Heart right ventricle (tissue), 16 donors: ENCODE data around the gene B3GALT5. TPM values are rescaled to one million over a fixed set of nuclear protein-coding genes. Genes with fewer than 3 reads are reported as not detected.

Experiments
- ATAC-seq, 8 donors: fragments of 200-7000 bp; cut with Tn5 transposase; one replicate each; pipeline ENCODE4 v1.9.1; 2020; ENCODE audit warnings: mild to moderate bottlenecking in 8 of 8, moderate library complexity in 8 of 8, moderate number of reproducible peaks in 1 of 8
- DNase-seq, 2 donors: peaks; one replicate each; pipeline ENCODE4 v3.0.0-alpha.2; 2020
- H3K27ac ChIP-seq, 10 donors: fragments of 200-600 bp; sonication (generic) in 2 of 10; one replicate each; pipeline versions ENCODE4 v1.5.0 to v1.8.0; 2020 to 2022; ENCODE audit warnings: mild to moderate bottlenecking in 3 of 10
- H3K27me3 ChIP-seq, 7 donors: fragments of 200-600 bp; one replicate each; pipeline ENCODE4 v1.8.0; 2021 to 2022; ENCODE audit warnings: mild to moderate bottlenecking in 2 of 7
- H3K36me3 ChIP-seq, 9 donors: fragments of 200-600 bp; sonication (generic) in 1 of 9; one replicate each; pipeline versions ENCODE4 v1.5.0 to v1.8.0; 2020 to 2022; ENCODE audit warnings: mild to moderate bottlenecking in 2 of 9
- H3K4me1 ChIP-seq, 9 donors: fragments of 200-600 bp; sonication (generic) in 1 of 9; one replicate each; pipeline versions ENCODE4 v1.5.0 to v1.8.0; 2020 to 2022; ENCODE audit warnings: mild to moderate bottlenecking in 4 of 9
- H3K4me3 ChIP-seq, 10 donors: fragments of 200-600 bp; sonication (generic) in 2 of 10; one replicate each; pipeline versions ENCODE4 v1.5.0 to v1.8.0; 2020 to 2022; ENCODE audit warnings: mild to moderate bottlenecking in 7 of 10, moderate library complexity in 2 of 10
- H3K9me3 ChIP-seq, 11 donors: fragments of 200-600 bp in 10 of 11; sonication (generic) in 2 of 11; one replicate each; pipeline versions ENCODE4 v1.5.0 to v1.8.0; 2013 to 2022; ENCODE audit warnings: mild to moderate bottlenecking in 2 of 11, control low read depth in 1 of 11, moderate library complexity in 1 of 11
- CTCF ChIP-seq, 9 donors: fragments of 200-600 bp; sonication (generic) in 2 of 9; IDR thresholded peaks; one replicate each; pipeline versions ENCODE4 v1.5.0 to v1.8.0; 2021 to 2022; ENCODE audit warnings: antibody characterized with exemption in 9 of 9, mild to moderate bottlenecking in 5 of 9, moderate library complexity in 1 of 9
- WGBS, 2 donors: extraction: QIAGEN DNeasy Blood & Tissue Kit; methylation state at CpG; one replicate each; pipeline ENCODE4 v1.1.7; 2013; ENCODE audit warnings: inconsistent platforms in 1 of 2; 5-methylcytosine and 5-hydroxymethylcytosine counted together
- intact Hi-C, 10 donors: fragments of 100-400 bp; cut with DNase I; formaldehyde crosslinking; loops; one replicate each; pipeline versions ENCODE4 v1.11.1 to v1.14.2; 2022
- polyA plus RNA-seq, 2 donors: library from polyadenylated mRNA; stranded (reverse); fragments of 200-250 nt; gene quantifications; one replicate each; pipeline ENCODE4 v1.2.3, GENCODE V29; 2013
- total RNA-seq, 10 donors: library from RNA; stranded (reverse); fragmentation: NEBNext Ultra II Directional in 3 of 10; extraction: Animal tissue kit (Norgen Biotek cat#: 25700) in 3 of 10; gene quantifications; one replicate each; pipeline versions ENCODE4 v1.2.1 to v1.2.4, GENCODE V29; 2021 to 2023
- donor health status: Arrhythmogenic right ventricular cardiomyopathy.
- donor health status: ischemic (EF 13 %, LVEDD 7.1; RV severe dilation, severe dysfunction).
- donor health status: healthy with polysubstance abuse.
- donor health status: DM: no; HTN: yes; CAD: no.
- donor health status: DM: no; HTN: no; CAD: no.
- donor health status: ischemic (EF 25% LVEDD 6.9; RV normal size, moderate dysfunction).
- donor health status: ischemic (EF 25% LVEDD 5.7; RV mildly dilated, moderate dysfunction).
- donor health status: healthy.
- donor health status: DM: yes; HTN: yes; CAD: no.
- donor health status: Ischemic cardiomyopathy.
- donor health status: ischemic (EF 35%, LVEDD 5.7; RV mildly dilated, moderate dysfunction).
- donor health status: nonischemic (EF 11% LVEDD 7.7; RV severe dilation, severe dysfunction).
- donor health status: DM: yes; HTN: yes; CAD: no.
- donor health status: PGD.
- donor health status: ischemic (EF 29% LVEDD 5.4; RV normal size, mild dysfunction).
- donor health status: nonischemic (EF 23%, LVEDD 6.1; RV moderate dilation, normal function).

B3GALT5 gene
- total and polyA plus RNA-seq, 12 donors, result under 0.01 to 0.81 (median 0.15) TPM; not detected in 1

GRCh38 chr21:39669485-39669884 lies 56.7 kb downstream of the B3GALT5 start:
- intact Hi-C loops, result no loop called here
- Histone ChIP-seq H3K9me3 (no peaks in the 10 kb centered on the region), H3K4me1 (no peaks in the 10 kb centered on the region), H3K4me3 (no peak overlapping the region), H3K36me3 (no peaks in the 10 kb centered on the region), H3K27ac (no peak overlapping the region), H3K27me3 (no peaks in the 10 kb centered on the region)
- DNase-seq (no peak), ATAC-seq (peak in 1 of 8 donors; percentile 11)
- 82 to 87% methylated on average over 9 of the region's 9 CpGs for WGBS, 2 donors
- TF ChIP-seq CTCF (IDR thresholded peaks at IDR 0.05), result no peak

GRCh38 chr21:39669976-39670661 lies 57.4 kb downstream of the B3GALT5 start:
- ATAC-seq, result peak in 2 of 8 donors; percentile 8 to 16
- intact Hi-C loops, result no loop called here
- Histone ChIP-seq H3K4me3 (no peak overlapping the region), H3K36me3 (no peaks in the 10 kb centered on the region), H3K27me3 (no peaks in the 10 kb centered on the region), H3K9me3 (no peaks in the 10 kb centered on the region), H3K4me1 (no peaks in the 10 kb centered on the region), H3K27ac (no peak overlapping the region)
- no peak for TF ChIP-seq CTCF (IDR thresholded peaks at IDR 0.05)
- 44 to 57% methylated on average over 8 of the region's 8 CpGs for WGBS, 2 donors
- no peak for DNase-seq

- Histone ChIP-seq H3K4me3 (no peak overlapping the region), H3K4me1 (peaks cover 0 to 5% (median 0%) of the 10 kb centered on the region in 9 donors), H3K9me3 (no peaks in the 10 kb centered on the region), H3K27me3 (no peaks in the 10 kb centered on the region), H3K27ac (no peak overlapping the region), H3K36me3 (no peaks in the 10 kb centered on the region)
- ATAC-seq (no peak), DNase-seq (no peak)
- no peak for TF ChIP-seq CTCF (IDR thresholded peaks at IDR 0.05)
- intact Hi-C loops, result no loop called here
- WGBS, 2 donors, result 73 to 90% methylated on average over 2 of the region's 2 CpGs
Measured at GRCh38 chr21:39670701-39671100, 58.0 kb downstream of the B3GALT5 start.

GRCh38 chr21:39671986-39672385 lies 59.2 kb downstream of the B3GALT5 start:
- no peaks in the 10 kb centered on the region for H3K9me3 ChIP-seq
- H3K27ac ChIP-seq, result no peak overlapping the region
- no peak overlapping the region for H3K4me3 ChIP-seq
- H3K36me3 ChIP-seq, result no peaks in the 10 kb centered on the region
- intact Hi-C loops, result no loop called here
- DNase-seq (no peak), ATAC-seq (no peak)
- no peaks in the 10 kb centered on the region for H3K27me3 ChIP-seq
- TF ChIP-seq CTCF (IDR thresholded peaks at IDR 0.05), result no peak
- WGBS, 2 donors, result 93 to 96% methylated on average over 8 of the region's 8 CpGs
- H3K4me1 ChIP-seq, result peaks cover 0 to 16% (median 9%) of the 10 kb centered on the region in 9 donors
